GM21786 (cell line): ENCODE measurements around the gene HIVEP2.
A peak's percentile ranks its signal among the peaks of the same experiment; 100 is the strongest.

Experiments used
- ATAC-seq: cut with Tn5 transposase; IDR thresholded peaks from one replicate; pipeline ENCODE4 v1.9.1; 2021; ENCODE audit not compliant: unreplicated experiment

HIVEP2 gene

DNA sequence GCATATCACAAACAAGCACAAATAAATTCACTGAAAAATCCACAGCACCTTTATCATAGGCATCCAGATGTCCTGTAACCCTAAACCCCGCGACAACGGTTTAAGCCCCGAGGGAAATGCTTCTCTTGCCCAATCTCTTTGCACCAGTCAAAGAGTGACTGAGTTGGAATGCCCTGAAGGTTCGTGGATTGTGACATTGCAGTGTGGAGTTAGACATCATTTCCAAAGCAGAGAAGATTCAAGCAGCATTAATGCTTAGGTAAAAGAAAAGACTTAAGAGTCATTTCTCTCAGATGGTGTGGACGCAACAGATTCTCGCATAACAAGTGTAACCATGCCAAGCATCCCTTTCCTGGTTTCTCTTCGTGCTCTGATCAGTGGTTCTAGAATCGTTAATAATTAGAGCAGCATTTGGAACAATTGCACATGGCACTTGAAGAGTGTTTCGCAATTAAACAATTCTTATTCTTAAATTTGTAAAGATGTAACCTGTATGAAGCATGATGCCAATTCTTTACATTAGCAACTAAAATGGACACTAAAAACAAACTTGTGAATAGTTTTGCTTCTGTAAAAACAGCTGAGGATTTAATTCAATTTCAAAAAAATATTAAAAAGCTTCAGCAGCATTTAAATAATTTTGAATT, 121.6 kb downstream of the HIVEP2 start:
- no peak for ATAC-seq

DNA sequence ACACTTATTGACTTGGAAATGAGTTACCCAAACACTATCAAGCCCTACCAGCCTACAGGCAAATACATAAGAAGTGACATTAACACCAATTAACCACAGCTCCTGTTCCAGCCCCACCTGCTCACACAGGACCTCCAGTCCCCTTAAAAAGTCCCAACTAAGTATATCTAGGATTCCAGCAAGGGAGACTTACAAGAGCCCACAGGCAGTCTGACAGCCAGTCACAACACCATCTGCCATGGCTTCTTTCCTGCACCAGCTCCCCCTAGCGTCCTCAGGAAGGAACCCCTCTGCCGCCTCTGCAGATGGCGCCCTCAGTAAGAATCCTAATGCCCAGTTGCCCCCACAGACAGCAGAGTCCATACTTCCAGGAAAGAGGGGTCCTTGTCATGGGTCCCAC, 122.1 kb downstream of the HIVEP2 start:
- ATAC-seq: no peak

DNA sequence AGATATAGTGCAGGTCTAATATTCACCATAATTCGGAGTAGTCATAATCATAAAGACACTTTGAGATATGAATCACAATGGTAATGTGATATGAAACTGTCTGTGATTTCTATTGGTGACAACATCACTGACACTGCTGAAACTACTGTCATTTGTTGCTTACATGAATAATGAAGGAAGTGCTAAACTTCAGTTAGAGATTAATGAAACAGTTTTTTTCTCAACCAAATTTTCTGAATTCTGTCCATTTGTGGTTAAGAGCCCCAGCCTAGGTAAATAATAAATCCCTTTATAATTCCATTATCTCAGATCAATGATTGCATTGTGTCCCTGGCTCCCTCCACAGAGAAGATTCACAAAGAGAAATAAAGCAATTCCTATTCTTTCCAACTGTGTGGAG, 122.6 kb downstream of the HIVEP2 start:
- peak; percentile 81 for ATAC-seq

DNA sequence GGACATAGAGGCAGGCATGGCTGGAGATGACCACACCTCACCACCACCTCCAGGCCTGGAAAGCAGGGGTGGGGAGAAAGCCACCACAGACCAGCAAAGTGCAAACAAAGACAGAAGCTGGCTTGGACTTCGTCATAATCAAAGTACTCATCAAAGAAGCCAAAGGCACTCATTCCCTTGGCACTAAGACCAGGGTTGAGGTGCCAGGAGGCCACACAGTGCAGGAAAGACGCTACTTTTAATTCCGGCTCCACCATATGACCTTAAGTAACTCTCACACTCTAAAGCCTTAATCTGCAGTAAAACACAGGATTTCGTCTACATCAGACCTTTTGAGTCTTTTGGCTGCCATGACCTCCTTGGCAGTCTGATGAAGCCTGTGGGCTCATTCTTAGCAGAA, 123.1 kb downstream of the HIVEP2 start:
- ATAC-seq: no peak

DNA sequence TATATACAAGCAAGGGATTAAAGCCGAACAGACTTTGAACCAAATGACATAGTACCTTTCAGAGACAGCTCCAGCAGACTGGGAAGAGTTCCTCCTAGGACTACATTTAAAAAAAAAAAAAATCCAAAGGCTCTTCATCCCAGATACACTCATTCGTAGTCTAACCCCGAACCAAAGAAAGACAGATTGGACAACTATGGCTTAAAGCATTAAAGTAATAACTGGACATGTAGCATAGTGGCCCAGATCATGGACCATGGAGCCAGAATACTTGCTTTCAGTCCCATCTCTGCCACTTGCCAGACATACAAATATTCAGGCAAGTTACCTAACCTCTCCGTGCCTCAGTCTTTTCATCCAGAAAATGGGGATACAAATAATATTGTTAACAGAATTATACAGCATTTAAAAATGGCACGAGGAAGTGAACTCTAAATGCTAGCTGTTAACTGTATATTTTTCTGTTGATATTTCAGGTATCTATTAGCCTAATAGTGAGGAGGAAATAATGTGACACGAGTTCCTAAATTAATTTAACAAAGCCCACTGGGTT, 123.7 kb downstream of the HIVEP2 start:
- ATAC-seq: no peak

DNA sequence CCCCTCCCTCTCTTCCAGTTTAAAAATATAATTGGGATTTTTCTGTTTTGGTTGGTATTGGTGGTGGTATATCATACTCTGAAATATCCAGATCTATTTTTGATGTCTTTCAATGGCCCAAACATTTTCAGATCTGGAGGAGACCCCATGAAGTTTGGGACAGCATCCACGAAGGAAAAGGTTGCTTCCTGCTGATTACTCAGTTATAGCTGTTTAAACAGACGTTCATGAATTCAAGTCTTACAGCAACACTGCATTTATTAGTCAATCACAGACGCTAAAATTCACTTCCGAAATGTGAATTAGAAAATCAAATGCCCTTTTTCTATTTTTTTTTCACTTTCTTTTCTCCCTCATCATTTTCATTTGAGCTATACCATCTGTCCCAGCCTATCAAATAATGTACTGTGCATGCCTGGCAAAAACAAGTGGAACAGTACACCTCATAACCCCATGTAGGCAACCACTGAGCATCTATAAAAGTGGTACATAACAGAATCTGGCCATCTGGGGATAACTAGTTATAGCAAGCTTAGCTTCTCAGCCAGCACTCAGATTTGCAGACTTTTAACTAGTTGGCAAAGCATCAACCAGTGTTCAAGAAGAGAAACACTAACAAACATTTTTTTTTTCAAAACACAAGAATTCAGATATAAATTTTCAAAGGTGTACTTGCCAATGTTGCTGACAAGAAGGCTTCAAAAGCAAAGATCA, 124.5 kb downstream of the HIVEP2 start:
- ATAC-seq: no peak

DNA sequence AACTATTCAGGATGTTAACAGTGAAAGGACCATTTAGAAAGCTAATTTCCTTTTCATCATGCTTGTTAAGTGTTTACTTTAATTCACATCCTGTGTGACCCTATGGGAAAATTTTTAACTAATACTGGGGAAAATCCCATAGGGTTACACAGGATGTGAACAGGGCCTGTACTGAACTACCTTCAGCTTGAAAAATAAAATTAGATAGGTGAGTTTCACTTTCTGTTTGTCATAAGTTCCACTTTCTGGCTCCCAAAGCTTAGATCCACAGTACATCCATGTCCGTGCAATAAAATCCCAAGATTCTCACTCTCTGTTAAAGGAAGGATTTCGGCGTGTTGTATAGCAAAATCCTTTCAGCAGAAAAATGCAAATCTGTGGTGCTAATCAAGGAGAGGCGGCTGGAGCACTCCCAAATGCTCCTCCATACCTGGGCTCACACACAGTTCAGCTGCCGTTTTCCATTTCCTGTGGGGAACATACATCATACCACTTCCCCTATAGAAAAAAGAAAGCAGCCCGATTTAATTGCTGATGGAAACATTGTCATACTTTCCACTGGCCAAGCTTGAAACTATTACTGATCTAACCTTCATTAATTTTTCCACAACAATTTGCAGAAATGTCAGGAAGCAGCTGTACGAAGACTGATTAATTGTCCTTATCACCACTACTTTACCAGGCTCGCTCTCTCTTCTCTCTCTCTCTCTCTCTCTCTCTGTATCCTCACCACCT, 125.2 kb downstream of the HIVEP2 start:
- ATAC-seq: peak; percentile 62

DNA sequence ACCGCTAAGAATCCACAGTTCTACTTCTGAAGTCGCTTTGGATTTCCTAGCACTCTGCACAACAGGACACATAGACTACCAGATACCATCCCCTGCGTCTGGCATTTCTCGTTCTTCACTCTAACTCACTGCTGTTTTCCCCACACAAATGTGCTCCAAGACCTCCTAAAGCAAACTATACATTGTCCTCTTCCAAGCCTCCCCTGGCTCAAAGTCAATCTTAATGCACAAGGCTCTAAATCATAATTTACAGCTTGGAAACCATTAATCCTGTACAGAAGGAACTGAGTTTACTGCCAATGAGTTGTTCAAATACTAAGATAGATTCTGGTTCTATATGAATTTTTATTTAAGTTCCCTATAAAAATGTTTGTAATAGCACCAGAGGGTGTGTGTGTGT, 128.5 kb downstream of the HIVEP2 start:
- no peak for ATAC-seq

DNA sequence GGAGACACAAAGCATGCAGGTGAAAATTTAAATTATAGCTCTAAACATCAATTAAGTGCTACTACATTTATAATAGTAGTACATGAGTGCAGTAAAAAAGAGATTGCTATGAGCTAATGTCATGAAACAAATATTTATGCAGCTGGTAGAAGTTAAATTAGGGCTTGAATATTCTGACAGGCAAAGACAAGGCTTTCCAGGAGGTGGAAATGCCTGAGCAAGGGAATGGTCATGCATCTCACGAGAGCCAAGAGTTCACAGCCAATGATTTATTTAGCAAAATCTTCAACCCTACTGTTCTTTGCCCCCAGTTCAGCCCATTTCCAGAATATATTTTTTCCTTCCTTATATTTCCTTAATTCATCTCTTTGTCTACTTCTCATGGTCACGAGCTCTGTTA, 128.9 kb downstream of the HIVEP2 start:
- ATAC-seq: no peak

DNA sequence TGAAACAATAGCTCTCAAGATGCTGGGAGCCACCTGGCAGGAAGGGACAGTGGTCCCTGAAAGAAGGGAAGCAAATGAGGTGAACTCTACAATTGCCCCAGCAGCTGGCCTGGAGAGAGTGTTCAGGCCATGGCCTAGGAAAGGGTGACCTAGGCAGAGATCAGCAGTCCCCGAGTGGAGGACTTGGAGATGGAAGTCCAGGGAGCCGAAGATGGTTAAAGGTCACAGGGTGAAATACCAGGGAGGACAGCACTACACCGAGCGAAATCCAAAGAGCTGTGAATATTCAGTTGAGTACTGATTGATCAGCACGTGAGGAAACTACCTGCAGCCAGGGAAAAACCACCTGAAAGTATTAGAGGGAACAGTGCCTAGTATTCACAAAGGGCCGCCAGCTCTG, 133.1 kb downstream of the HIVEP2 start:
- no peak for ATAC-seq

DNA sequence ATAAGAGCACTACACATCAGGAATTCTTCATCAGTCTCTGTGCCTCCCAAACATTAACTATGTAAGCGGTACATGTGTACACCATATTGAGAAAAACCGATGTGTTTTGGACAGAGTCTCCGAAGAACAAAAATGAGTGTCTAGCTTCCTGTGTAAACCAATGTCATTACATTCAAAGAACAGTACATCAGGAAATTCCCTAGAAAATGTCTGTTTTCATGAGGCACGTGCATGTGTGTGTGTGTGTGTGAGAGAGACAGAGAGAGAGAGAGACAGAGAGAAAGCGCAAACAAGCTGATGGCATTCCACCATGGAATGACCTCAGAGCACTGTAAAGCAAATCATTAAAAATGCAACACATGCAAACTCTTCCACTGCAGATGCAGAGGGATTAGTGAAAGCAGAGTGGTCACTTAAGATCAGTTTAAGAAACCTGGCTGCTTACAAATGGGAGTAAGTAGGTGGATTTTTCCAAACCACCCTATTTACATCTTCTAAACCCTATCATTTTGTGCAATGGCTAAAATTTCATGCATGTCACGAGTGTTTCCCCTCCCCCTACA, 133.9 kb downstream of the HIVEP2 start:
- no peak for ATAC-seq

DNA sequence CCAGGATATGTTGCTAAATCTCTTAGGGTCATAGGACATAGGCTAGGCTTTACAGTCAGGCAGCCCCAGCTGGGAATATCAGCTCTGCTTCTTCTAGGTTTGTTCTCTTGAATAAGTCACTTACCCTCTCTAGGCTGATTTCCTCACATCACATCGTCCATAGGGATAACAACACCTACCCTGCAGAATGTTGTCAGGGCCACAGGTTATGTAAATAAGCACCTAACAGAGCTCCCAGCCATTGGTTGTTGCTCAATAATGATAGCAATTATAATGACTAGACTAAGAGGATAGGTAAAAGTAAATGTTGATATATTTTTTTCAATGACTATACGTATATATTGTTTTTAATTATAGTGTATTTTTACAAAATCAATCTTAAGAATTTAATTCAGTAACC, 135.0 kb downstream of the HIVEP2 start:
- ATAC-seq: no peak

DNA sequence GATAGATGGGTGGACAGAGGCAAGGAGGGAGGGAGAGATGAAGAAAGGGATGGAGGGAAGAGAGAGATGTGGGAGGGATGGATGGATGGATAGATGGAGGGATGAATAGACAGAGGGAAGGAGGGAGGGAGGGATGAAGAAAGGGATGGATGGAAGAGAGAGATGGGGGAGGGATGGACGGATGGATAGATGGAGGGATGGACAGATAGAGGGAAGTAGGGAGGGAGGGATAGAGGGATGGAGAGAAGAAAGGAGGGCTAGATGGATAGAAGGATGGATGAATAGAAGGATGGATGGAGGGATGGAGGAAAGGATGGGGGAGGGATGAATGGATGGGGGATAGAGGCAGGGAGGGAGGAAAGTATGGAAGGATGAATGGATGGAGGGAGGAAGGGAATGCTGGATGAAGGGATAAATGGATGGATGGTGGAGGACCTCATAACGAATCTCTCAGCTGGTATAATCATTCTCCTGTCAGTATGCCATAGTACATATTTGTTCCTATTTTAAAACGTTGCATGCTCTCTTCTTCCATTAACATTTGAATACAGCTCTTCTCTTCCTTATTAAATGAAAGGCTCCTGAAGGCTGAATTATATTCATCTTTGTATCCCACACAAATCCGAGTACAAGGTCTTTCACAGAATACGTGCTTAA, 136.4 kb downstream of the HIVEP2 start:
- ATAC-seq: no peak

DNA sequence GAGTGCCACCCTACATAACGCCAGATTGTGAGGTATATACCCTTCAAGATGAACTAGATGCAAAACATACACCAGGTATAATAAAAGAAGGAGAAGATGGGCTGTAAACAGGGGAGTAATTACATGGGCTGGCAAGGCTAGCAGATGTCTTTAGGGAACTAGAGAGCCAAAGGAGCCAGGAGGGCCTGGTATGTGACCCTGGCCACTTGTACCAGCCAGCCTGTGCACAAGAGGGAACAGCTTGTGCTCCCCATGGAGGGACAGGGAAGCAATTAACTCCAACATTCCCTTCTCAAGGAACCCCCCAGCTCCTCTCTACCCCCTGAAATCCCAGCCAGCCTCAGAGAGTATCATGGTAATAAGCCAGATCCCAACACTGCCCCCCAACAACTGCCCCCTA, 139.9 kb downstream of the HIVEP2 start:
- ATAC-seq: no peak

DNA sequence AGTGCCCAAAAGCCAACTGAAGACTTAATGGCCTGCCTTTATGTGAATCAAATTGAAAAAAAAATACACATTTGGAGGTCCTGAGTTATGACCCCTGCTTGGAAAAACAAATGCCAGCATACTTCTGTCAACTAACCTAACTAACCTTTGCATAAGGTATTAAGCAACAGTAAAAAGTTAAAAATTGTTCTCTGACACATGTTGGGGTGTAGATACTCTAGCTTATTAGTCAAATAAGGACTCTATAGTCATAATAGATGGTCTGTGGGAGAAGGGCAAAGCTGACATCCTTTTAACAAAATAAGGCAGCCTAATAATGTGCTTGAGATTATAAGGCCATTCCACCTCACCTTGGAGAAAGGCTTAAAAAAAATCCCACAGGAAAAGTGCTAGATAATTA, 140.5 kb downstream of the HIVEP2 start:
- no peak for ATAC-seq

DNA sequence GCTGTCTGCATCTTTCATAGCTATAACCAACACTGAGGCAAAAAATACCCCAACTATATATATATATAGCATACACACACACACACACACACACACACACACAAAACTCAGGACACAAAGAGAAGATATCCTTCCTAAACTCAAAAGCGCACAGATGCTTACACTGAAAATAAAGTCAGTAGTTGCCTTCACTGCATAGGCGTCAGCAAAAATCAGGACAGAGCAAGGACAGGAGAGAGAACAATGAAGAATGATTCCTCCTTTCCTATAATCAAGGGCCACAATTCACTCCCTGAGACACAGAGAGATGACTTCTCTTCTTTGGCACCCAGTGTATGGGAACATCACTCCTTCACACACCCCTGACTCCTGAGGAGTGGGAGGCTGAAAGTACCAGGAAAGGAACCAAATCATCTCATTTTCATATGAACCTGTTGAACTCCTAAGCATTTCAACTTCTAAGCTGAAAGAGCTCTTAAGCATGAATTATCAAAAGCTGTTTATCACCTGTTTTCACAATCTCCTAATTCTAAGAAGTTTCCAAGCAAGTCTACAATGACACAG, 141.4 kb downstream of the HIVEP2 start:
- no peak for ATAC-seq

DNA sequence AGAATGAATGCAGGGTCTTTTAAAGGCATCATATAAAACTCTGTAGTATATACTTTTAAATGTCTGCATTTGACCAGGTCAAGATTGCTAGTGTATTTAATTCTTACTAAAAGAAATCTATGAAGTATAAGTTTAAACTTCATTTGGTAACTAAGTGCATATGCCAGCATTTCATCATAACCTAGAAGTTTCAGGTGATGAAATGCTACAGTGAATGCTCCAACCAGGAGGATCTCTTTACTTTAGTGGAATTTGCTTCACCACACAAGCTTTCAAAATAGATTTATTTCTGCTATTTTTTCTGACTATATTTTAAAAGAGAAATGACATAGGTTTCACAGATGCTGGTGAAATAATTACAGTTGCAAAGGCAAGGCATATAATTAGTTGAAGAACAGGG, 141.9 kb downstream of the HIVEP2 start:
- no peak for ATAC-seq

DNA sequence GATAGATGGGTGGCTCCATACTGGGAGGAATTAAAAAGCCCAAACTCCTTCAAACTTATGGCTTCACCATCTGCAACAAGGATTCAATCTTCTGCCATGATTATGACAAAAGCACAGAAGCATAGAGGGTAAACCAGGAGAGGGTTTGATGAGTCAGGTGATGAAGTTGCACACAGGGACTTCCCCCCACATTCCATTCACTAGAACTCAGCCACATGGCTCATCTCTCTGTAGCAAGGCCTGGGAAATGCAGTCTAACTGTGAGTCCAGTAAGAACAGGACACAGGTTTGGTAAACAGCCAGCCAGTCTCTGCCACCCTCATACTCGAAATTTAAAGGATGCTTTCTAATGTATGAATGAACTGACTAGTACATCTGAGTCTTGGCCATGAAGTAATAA, 142.9 kb downstream of the HIVEP2 start:
- peak; percentile 33 for ATAC-seq

DNA sequence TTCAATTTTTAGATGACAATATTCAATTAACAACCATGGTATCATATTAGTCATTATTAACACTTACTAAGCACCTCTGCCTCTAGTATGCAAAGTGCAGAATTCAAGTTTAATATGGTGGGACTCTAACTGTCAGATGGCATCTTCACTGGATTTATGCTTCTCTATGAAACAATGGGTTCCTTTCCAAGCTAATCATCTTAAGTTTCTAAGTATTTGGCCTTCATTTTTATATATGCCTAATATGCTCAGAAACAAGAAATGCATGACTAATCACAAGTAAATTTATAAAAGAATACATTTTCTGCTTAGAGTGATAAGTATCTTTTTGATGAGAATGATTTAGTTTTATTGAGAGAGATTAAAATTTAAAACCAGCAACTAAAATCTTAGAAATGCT, 144.7 kb downstream of the HIVEP2 start:
- no peak for ATAC-seq

DNA sequence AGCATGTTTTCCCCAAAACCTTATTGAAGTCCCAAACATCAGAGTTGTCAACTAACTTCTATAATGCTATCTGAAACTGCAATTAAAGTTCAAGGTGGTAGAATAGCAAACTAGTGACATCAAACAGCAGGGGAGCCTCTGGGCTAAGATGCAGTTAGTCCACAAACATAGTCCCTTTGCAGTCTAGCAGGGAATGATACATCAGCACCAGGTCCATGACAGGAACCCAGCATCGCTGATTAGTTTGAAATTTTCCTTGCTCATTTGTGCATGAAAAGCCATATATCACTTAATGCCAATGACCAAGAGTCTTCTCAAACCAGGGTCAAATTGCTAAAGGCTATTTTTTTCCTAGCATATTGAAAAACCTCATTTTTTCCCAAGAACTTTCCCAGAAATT, 145.3 kb downstream of the HIVEP2 start:
- ATAC-seq: no peak

DNA sequence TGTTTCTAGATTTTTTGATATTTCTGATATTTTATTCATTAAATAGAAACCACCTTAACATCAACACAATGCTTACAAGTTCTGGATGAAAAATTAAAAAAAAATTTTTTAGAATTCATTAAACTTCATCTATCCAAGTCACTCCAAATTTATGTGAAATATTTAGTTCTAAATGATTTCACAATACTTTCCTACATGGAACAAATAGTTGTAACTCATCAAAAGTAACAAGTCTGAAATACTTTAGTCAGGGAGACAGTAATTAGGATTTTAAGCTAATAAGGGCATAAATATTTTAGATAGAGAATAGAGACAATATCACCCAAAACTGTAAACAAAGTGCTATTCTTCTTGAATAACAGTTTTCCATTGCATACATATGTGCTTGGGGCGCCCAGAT, 147.8 kb downstream of the HIVEP2 start:
- no peak for ATAC-seq
